BJ (cell line): ENCODE measurements around the gene CLMN. TPM values are rescaled to one million over a fixed set of nuclear protein-coding genes. Genes with fewer than 3 reads are reported as not detected.

ENCODE experiments used
- CTCF ChIA-PET: fragments of 350-600 bp; formaldehyde crosslinking; extraction: SDS; loops from one replicate; lab custom pipeline; 2021; ENCODE audit warnings: antibody characterized with exemption, inconsistent platforms; lab: Yijun Ruan, JAX
- POLR2A ChIA-PET: fragments of 300-600 bp; sonication (Branson Sonifier 250); formaldehyde crosslinking; extraction: SDS; loops from one replicate; lab custom pipeline; 2021; ENCODE audit warnings: antibody characterized with exemption; lab: Charles Lee
- DNase-seq: peaks from one replicate; pipeline ENCODE4 v3.0.0-alpha.2; 2011; ENCODE audit warnings: low read depth
- H3K27me3 ChIP-seq: 2 replicates; pipeline ENCODE4 v1.6.0; 2011; ENCODE audit warnings: low read length; ENCODE audit not compliant: control insufficient read depth, insufficient read depth
- H3K36me3 ChIP-seq: 2 replicates; pipeline ENCODE4 v1.5.1; 2011; ENCODE audit warnings: low read length; ENCODE audit not compliant: control insufficient read depth, insufficient read depth
- H3K4me3 ChIP-seq: 2 replicates; pipeline ENCODE4 v1.5.1; 2011; ENCODE audit warnings: low read depth, mild to moderate bottlenecking, control low read depth, low read length
- CTCF ChIP-seq: IDR thresholded peaks from 2 replicates; pipeline ENCODE4 v1.5.1; 2011; ENCODE audit warnings: low read depth, mild to moderate bottlenecking, control low read depth, inconsistent platforms, low read length, moderate library complexity; ENCODE audit not compliant: insufficient read depth
- polyA plus RNA-seq: library from polyadenylated mRNA; depleted of rRNA; stranded (reverse); fragments of >200 nt; gene quantifications from 2 replicates; pipeline ENCODE4 v1.2.3, GENCODE V29; 2011

The CLMN gene
- polyA plus RNA-seq, 1 experiment, result 0.13 TPM

- H3K4me3 ChIP-seq, result no peak overlapping the region
- ChIA-PET CTCF (no interaction called here), POLR2A (no interaction called here)
- H3K27me3 ChIP-seq, result no peaks in the 10 kb centered on the region
- no peak for TF ChIP-seq CTCF
- DNase-seq, result no peak
- H3K36me3 ChIP-seq, result no peaks in the 10 kb centered on the region
These were observed 105.9 kb downstream of the CLMN start for GRCh38 chr14:95213774-95214173.

DNA sequence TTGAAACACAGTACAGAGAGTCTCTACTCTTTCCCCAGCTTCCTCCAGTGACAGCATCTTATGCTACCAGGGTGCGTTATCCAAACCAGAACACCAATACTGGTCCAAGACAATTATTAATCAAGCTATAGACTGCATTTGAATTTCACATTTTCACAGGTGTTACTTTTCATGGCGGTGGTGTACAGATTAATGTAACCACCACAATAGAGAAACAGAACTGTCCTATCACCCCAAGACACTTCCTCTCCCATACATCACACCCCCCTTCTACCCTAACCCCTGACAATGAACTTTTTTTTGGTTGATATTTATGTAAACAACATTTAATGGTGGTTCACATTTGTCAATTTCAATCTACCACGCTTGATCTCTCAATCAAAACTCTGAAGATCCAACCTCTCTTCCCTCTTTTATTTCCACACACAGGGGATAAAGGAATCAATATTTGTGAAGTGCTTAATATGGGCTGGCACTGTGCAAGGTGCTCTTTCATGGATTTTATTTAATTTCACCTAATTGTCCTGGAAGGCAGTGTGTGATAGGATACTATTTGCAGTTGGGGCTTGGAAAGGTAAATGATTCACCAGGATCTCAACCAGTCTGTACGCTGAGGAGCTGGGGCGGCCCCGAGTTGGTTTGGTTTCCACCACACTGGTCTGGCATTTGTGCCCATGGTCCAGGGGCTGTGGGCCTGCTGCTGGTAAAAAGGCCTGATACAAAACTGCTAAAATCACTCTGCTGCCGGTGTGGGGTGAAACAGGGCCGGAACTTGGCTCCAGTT lies 107.8 kb downstream of the CLMN start:
- POLR2A ChIA-PET, result no interaction called here
- CTCF ChIA-PET, result interaction anchor here (0.6 kb wide), 1 partner anchor 65 kb away, joined by 3 read pairs; no protein-coding TSS in a partner anchor

GRCh38 chr14:95210699-95211098 lies 109.0 kb downstream of the CLMN start:
- ChIA-PET CTCF (no interaction called here), POLR2A (no interaction called here)
- Histone ChIP-seq H3K36me3 (no peaks in the 10 kb centered on the region), H3K4me3 (no peak overlapping the region), H3K27me3 (no peaks in the 10 kb centered on the region; the same call in 1 of the 2 replicates)
- DNase-seq, result no peak
- TF ChIP-seq CTCF, result no peak

More for the DNA sequence above, 107.8 kb downstream of the CLMN start:
- no peak for DNase-seq
- Histone ChIP-seq H3K4me3 (no peak overlapping the region), H3K36me3 (no peaks in the 10 kb centered on the region), H3K27me3 (no peaks in the 10 kb centered on the region; the same call in 1 of the 2 replicates)
- no peak for TF ChIP-seq CTCF

- H3K4me3 ChIP-seq, result no peak overlapping the region
- POLR2A ChIA-PET, result no interaction called here
- CTCF ChIA-PET, result no interaction called here
- no peak for DNase-seq
- no peaks in the 10 kb centered on the region for H3K36me3 ChIP-seq
- TF ChIP-seq CTCF, result no peak
- H3K27me3 ChIP-seq, result no peaks in the 10 kb centered on the region; the same call in 1 of the 2 replicates
These were observed 111.1 kb downstream of the CLMN start for GRCh38 chr14:95208598-95208997.

DNA sequence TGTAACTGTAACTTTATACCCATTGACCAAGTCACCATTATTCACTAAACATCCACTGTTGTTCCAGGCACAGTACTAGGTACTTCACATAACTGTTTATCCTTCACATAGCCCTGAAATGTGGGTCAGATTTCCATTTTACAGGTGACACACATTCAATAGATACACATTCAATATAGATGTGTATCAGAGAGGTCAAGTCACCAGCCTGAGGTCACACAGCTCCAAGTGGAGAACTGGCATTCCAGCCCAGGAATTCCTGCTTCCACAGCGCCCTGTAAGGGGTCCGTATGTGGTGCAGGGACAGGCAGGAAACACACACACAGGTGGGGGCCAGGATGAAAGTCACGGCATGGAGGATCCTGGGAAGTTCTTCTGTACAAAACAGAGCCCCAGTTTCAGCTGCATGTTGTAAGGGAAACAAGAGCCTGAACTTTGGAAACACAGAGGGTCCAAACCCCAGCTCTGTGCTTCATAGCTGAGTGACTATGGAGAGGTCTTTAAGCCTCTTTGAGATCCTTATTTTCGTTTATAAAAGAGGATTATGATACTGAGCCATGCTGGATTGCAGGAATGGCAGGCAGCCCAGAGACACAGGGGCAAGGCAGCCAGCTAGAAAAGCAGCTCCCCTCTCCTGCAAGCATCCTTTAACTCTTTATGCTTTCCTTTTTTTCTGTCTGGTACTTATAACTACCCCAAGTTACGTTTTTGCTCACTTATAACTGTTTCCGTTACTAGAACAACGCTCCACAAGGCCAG lies 112.1 kb downstream of the CLMN start:
- TF ChIP-seq CTCF, result no peak
- no peak overlapping the region for H3K4me3 ChIP-seq
- no peaks in the 10 kb centered on the region; the same call in 1 of the 2 replicates for H3K27me3 ChIP-seq
- POLR2A ChIA-PET, result no interaction called here
- no peaks in the 10 kb centered on the region for H3K36me3 ChIP-seq
- no peak for DNase-seq
- CTCF ChIA-PET, result no interaction called here
